Lung (tissue), 12 donors: ENCODE data around the gene PLCG2. TPM values are rescaled to one million over a fixed set of nuclear protein-coding genes. Genes with fewer than 3 reads are reported as not detected.

Experiments
- ATAC-seq: fragments of 200-7000 bp; cut with Tn5 transposase; one replicate; pipeline ENCODE4 v1.9.1; 2020; ENCODE audit warnings: moderate number of reproducible peaks; ENCODE audit not compliant: insufficient read depth, low FRiP score
- DNase-seq, 3 donors: peaks; one replicate each; pipeline ENCODE4 v3.0.0-alpha.2; 2013 to 2017
- H3K27ac ChIP-seq, 2 donors: one replicate each; pipeline ENCODE4 v1.5.1; 2013; ENCODE audit warnings: mild to moderate bottlenecking in 2 of 2, moderate library complexity in 2 of 2, control low read depth in 1 of 2, inconsistent platforms in 1 of 2, low read depth in 1 of 2, low read length in 1 of 2
- H3K27me3 ChIP-seq, 3 donors: one replicate each; pipeline ENCODE4 v1.5.1; 2013; ENCODE audit warnings: low read length in 2 of 3; ENCODE audit not compliant: control insufficient read depth in 3 of 3, insufficient read depth in 3 of 3
- H3K36me3 ChIP-seq, 4 donors: one replicate each; pipeline ENCODE4 v1.5.1; 2013; ENCODE audit warnings: low read length in 4 of 4, mild to moderate bottlenecking in 1 of 4, moderate library complexity in 1 of 4; ENCODE audit not compliant: control insufficient read depth in 4 of 4, insufficient read depth in 4 of 4
- H3K4me1 ChIP-seq, 5 donors: one replicate each; pipeline ENCODE4 v1.5.1; 2013; ENCODE audit warnings: low read length in 5 of 5, mild to moderate bottlenecking in 2 of 5, moderate library complexity in 1 of 5; ENCODE audit not compliant: control insufficient read depth in 5 of 5, insufficient read depth in 5 of 5
- H3K4me3 ChIP-seq: one replicate; pipeline ENCODE4 v1.5.1; 2013; ENCODE audit warnings: mild to moderate bottlenecking, control low read depth, moderate library complexity
- H3K9ac ChIP-seq, 2 donors: one replicate each; pipeline ENCODE4 v1.5.1; 2013; ENCODE audit warnings: low read length in 2 of 2, control low read depth in 1 of 2; ENCODE audit not compliant: insufficient read depth in 1 of 2
- H3K9me3 ChIP-seq, 4 donors: one replicate each; pipeline ENCODE4 v1.5.1; 2013; ENCODE audit warnings: low read length in 3 of 4, mild to moderate bottlenecking in 1 of 4, moderate library complexity in 1 of 4; ENCODE audit not compliant: control insufficient read depth in 4 of 4, insufficient read depth in 3 of 4
- WGBS, 2 donors: extraction: QIAGEN DNeasy Blood & Tissue Kit; methylation state at CpG; one replicate each; pipeline ENCODE4 v1.1.7; 2013; 5-methylcytosine and 5-hydroxymethylcytosine counted together
- polyA plus RNA-seq, 2 donors: library from polyadenylated mRNA; stranded (reverse); fragments of 200-250 nt; gene quantifications; one replicate each; pipeline ENCODE4 v1.2.1, GENCODE V29; 2013
- total RNA-seq, 2 donors: library from RNA; depleted of rRNA in 1 of 2; stranded (reverse); fragments of >200 nt in 1 of 2; gene quantifications; one replicate each; pipeline ENCODE4 v1.2.1, GENCODE V29; 2014 to 2021
- TF ChIP-seq, protein P1 (sequence below): IDR thresholded peaks from 2 replicates; pipeline ENCODE4 v1.5.1; 2012; ENCODE audit warnings: mild to moderate bottlenecking; ENCODE audit errors: control extremely low read depth, extremely low read depth
- donor health status: control.
- donor health status: control.
- donor health status: Bipolar disorder and iron deficiency.
- donor health status: healthy.
- donor health status: DM: yes; HTN: yes; CAD: no.

The PLCG2 gene
- total and polyA plus RNA-seq, 4 donors = 8.8 to 41.0 (median 29.4) TPM

DNA sequence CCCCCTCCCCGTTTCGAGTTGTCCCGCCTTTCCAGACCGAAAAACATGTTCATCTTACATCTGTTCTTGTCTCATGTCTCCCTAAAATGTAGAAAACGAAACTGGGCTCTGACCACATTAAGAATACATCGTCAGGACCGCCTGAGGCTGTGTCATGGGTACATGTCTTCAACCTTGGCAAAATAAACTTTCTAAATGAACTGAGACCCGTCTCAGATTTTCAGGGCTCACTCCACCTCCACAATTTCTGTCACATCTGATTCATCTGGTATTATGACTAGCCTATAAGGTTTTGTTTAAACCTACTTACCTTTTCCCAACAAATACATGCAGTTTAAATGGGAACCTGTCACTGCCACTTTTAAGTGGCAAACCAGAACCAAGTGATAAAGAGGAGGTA is 231.6 kb downstream of the PLCG2 start:
- peak overlapping the region; percentile 64 for H3K4me3 ChIP-seq
- H3K9ac ChIP-seq = no peak overlapping the region
- ATAC-seq = no peak
- no peak for DNase-seq
- peaks cover 0 to 11% (median 7%) of the 10 kb centered on the region in 4 donors for H3K9me3 ChIP-seq
- H3K27ac ChIP-seq = peak overlapping the region in 1 of 2 donors; percentile 73
- peaks cover 0 to 7% (median 4%) of the 10 kb centered on the region in 3 donors for H3K27me3 ChIP-seq
- no peaks in the 10 kb centered on the region for H3K36me3 ChIP-seq
- TF ChIP-seq, protein P1, sequence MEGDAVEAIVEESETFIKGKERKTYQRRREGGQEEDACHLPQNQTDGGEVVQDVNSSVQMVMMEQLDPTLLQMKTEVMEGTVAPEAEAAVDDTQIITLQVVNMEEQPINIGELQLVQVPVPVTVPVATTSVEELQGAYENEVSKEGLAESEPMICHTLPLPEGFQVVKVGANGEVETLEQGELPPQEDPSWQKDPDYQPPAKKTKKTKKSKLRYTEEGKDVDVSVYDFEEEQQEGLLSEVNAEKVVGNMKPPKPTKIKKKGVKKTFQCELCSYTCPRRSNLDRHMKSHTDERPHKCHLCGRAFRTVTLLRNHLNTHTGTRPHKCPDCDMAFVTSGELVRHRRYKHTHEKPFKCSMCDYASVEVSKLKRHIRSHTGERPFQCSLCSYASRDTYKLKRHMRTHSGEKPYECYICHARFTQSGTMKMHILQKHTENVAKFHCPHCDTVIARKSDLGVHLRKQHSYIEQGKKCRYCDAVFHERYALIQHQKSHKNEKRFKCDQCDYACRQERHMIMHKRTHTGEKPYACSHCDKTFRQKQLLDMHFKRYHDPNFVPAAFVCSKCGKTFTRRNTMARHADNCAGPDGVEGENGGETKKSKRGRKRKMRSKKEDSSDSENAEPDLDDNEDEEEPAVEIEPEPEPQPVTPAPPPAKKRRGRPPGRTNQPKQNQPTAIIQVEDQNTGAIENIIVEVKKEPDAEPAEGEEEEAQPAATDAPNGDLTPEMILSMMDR = no peak
- peaks cover 0 to 4% (median 0%) of the 10 kb centered on the region in 5 donors for H3K4me1 ChIP-seq
- WGBS, 2 donors = 84 to 91% methylated on average over 8 of the region's 8 CpGs

DNA sequence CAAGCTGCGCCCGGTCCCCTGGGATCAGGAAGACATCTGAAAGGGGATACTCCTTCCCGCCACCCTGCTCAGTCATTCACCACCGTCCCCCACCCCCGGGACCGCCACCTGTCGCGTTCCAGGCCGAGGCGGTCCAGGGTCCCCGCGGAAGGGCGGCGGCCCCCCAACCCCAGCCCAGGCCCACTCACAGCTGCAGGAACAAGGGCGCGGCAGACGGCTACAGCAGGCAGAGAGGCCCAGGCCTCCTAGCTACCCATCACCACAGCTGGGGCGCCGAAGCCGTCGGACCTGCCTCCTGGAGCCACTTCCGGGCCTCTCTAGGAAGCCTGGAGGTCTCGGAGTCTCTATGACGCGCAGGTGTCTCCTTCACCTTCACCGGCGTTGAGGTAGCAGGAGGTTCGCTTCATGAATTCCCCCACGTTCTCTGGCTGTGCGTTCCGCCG is 232.1 kb downstream of the PLCG2 start, which contains the start of gene SDR42E1:
Gene SDR42E1 (minus strand): TSS at position 272 of the 443 bp plus-strand sequence. CDS start 10,612 bp downstream, outside the sequence.
- H3K27me3 ChIP-seq = peaks cover 0 to 7% (median 4%) of the 10 kb centered on the region in 3 donors
- DNase-seq (peak; percentile 42 to 68 (median 67)), ATAC-seq (peak; percentile 92)
- no peaks in the 10 kb centered on the region for H3K36me3 ChIP-seq
- peaks cover 0 to 11% (median 7%) of the 10 kb centered on the region in 4 donors for H3K9me3 ChIP-seq
- H3K9ac ChIP-seq = no peak within 1 kb of the TSS
- 3 to 6% methylated on average over 32 of the region's 32 CpGs for WGBS, 2 donors
- peaks cover 0 to 4% (median 0%) of the 10 kb centered on the region in 5 donors for H3K4me1 ChIP-seq
- H3K27ac ChIP-seq = peak within 1 kb of the TSS in 1 of 2 donors; percentile 73
- H3K4me3 ChIP-seq = peak within 1 kb of the TSS; percentile 64
- TF ChIP-seq, protein P1 = no peak

Other genes with a start within 250 kb of the PLCG2 start
- gene SDR42E1, start 232.2 kb downstream of the PLCG2 start, total RNA-seq = 1 to 10 TPM; 5.7 to 9.5 TPM
- 1 to 10 TPM; 1.2 to 2.3 TPM for gene SDR42E1, start 232.2 kb downstream of the PLCG2 start, polyA plus RNA-seq